Keratinocyte (primary cell): ENCODE results near the gene SIGLEC11.

Experiments
- CTCF ChIP-seq, 3 experiments: IDR thresholded peaks in 1 of 3; conservative IDR thresholded peaks in 1 of 3; optimal IDR thresholded peaks in 1 of 3; 2 replicates in 2 of 3; 3 replicates in 1 of 3; pipeline versions ENCODE3 to v1.5.1; 2011; ENCODE audit warnings: low read length in 3 of 3, mild to moderate bottlenecking in 3 of 3, moderate library complexity in 2 of 3, control low read depth in 1 of 3, inconsistent platforms in 1 of 3; ENCODE audit not compliant: insufficient read depth in 2 of 3; ENCODE audit errors: extremely low read depth in 1 of 3
- EZH2 ChIP-seq: IDR thresholded peaks from one replicate; pipeline ENCODE4 v1.6.1; 2012; ENCODE audit warnings: inconsistent platforms, mild to moderate bottlenecking, low read length, moderate library complexity

GRCh38 chr19:49932731-49933131 is 28.2 kb downstream of the SIGLEC11 start:
- no peak for TF ChIP-seq CTCF (optimal IDR thresholded peaks at IDR 0.05 in 1 of 3, IDR thresholded peaks at IDR 0.05 in 1 of 3, conservative IDR thresholded peaks at IDR 0.05 in 1 of 3; ENCODE audit: extremely low read depth in 1 of 3, insufficient read depth in 2 of 3, low read length in 3 of 3)
- TF ChIP-seq EZH2: no peak
